ENCODE data around the gene KDM8. TPM values are rescaled to one million over a fixed set of nuclear protein-coding genes. Genes with fewer than 3 reads are reported as not detected.

The KDM8 gene
- total RNA-seq, 1 donor from 2014 or later: 1.8 TPM

GRCh38 chr16:27193300-27193990 lies 9.9 kb upstream of the KDM8 start:
- H3K27me3 ChIP-seq (ENCODE audit: control insufficient read depth, insufficient read depth, low read length): no peaks in the 10 kb centered on the region
- H3K4me3 ChIP-seq (ENCODE audit: low read depth, low read length): no peak overlapping the region
- no peak for TF ChIP-seq CTCF (IDR thresholded peaks at IDR 0.05; ENCODE audit: insufficient read depth, low read length, severe bottlenecking)
- FAIRE-seq (no peak), DNase-seq (ENCODE audit: low read depth) (no peak)
- no peaks in the 10 kb centered on the region for H3K36me3 ChIP-seq (ENCODE audit: control insufficient read depth, insufficient read depth, low read length)

- Histone ChIP-seq H3K4me3 (ENCODE audit: low read depth, low read length) (no peak overlapping the region), H3K27me3 (ENCODE audit: control insufficient read depth, insufficient read depth, low read length) (no peaks in the 10 kb centered on the region), H3K36me3 (ENCODE audit: control insufficient read depth, insufficient read depth, low read length) (no peaks in the 10 kb centered on the region)
- FAIRE-seq (peak; percentile 83), DNase-seq (ENCODE audit: low read depth) (peak; percentile 96)
- peak; percentile 12 for TF ChIP-seq CTCF (IDR thresholded peaks at IDR 0.05; ENCODE audit: insufficient read depth, low read length, severe bottlenecking)
Observed at GRCh38 chr16:27195076-27195741, 8.1 kb upstream of the KDM8 start.

- no peak for FAIRE-seq
- Histone ChIP-seq H3K27me3 (ENCODE audit: control insufficient read depth, insufficient read depth, low read length) (no peaks in the 10 kb centered on the region), H3K4me3 (ENCODE audit: low read depth, low read length) (no peak overlapping the region), H3K36me3 (ENCODE audit: control insufficient read depth, insufficient read depth, low read length) (no peaks in the 10 kb centered on the region)
- DNase-seq (ENCODE audit: low read depth): no peak
- no peak for TF ChIP-seq CTCF (IDR thresholded peaks at IDR 0.05; ENCODE audit: insufficient read depth, low read length, severe bottlenecking)
Observed at GRCh38 chr16:27195941-27196595, 7.3 kb upstream of the KDM8 start.

- no peak for FAIRE-seq
- TF ChIP-seq CTCF (IDR thresholded peaks at IDR 0.05; ENCODE audit: insufficient read depth, low read length, severe bottlenecking): no peak
- H3K4me3 ChIP-seq (ENCODE audit: low read depth, low read length): no peak overlapping the region
- DNase-seq (ENCODE audit: low read depth): no peak
- no peaks in the 10 kb centered on the region for H3K27me3 ChIP-seq (ENCODE audit: control insufficient read depth, insufficient read depth, low read length)
- H3K36me3 ChIP-seq (ENCODE audit: control insufficient read depth, insufficient read depth, low read length): no peaks in the 10 kb centered on the region
Observed at GRCh38 chr16:27197004-27197403, 6.3 kb upstream of the KDM8 start.

GRCh38 chr16:27198451-27199234 lies 4.7 kb upstream of the KDM8 start:
- FAIRE-seq: no peak
- Histone ChIP-seq H3K4me3 (ENCODE audit: low read depth, low read length) (no peak overlapping the region), H3K27me3 (ENCODE audit: control insufficient read depth, insufficient read depth, low read length) (no peaks in the 10 kb centered on the region), H3K36me3 (ENCODE audit: control insufficient read depth, insufficient read depth, low read length) (no peaks in the 10 kb centered on the region)
- no peak for TF ChIP-seq CTCF (IDR thresholded peaks at IDR 0.05; ENCODE audit: insufficient read depth, low read length, severe bottlenecking)
- DNase-seq (ENCODE audit: low read depth): no peak

Measured in bronchial epithelial cell (primary cell).